Kidney (tissue), 14 donors: Measurements from ENCODE around the gene SPOCK1. TPM values are rescaled to one million over a fixed set of nuclear protein-coding genes. Genes with fewer than 3 reads are reported as not detected.

Experiments used
- DNase-seq, 5 donors: peaks; one replicate each; pipeline ENCODE4 v3.0.0-alpha.2; 2013 to 2020
- FAIRE-seq: peaks from 2 replicates; lab custom pipeline; 2012; peaks lifted over from hg19 to GRCh38; lab: Jason Lieb, UNC
- H3K27ac ChIP-seq, 2 donors: one replicate each; pipeline ENCODE4 v1.7.0; 2013; ENCODE audit warnings: low read depth in 2 of 2, low read length in 2 of 2, inconsistent platforms in 1 of 2
- H3K27me3 ChIP-seq: one replicate; pipeline ENCODE4 v1.7.1; 2013; ENCODE audit warnings: low read length, inconsistent platforms; ENCODE audit not compliant: control insufficient read depth, insufficient read depth
- H3K36me3 ChIP-seq, 3 donors: one replicate each; pipeline versions ENCODE4 v1.7.0 to v1.7.1; 2013; ENCODE audit warnings: low read length in 3 of 3, control low read depth in 1 of 3, inconsistent platforms in 1 of 3; ENCODE audit not compliant: insufficient read depth in 3 of 3, control insufficient read depth in 2 of 3
- H3K4me1 ChIP-seq, 3 donors: one replicate each; pipeline versions ENCODE4 v1.7.0 to v1.7.1; 2013; ENCODE audit warnings: low read length in 3 of 3, inconsistent platforms in 1 of 3, low read depth in 1 of 3; ENCODE audit not compliant: control insufficient read depth in 2 of 3, insufficient read depth in 2 of 3
- H3K4me3 ChIP-seq, 3 donors: one replicate each; pipeline versions ENCODE4 v1.7.0 to v1.8.1; 2013; ENCODE audit warnings: low read length in 3 of 3, control low read depth in 1 of 3, inconsistent platforms in 1 of 3
- H3K9ac ChIP-seq, 3 donors: one replicate each; pipeline versions ENCODE4 v1.7.0 to v1.7.1; 2013; ENCODE audit warnings: low read length in 3 of 3, control low read depth in 1 of 3, inconsistent platforms in 1 of 3
- H3K9me3 ChIP-seq, 3 donors: one replicate each; pipeline versions ENCODE4 v1.7.0 to v1.7.1; 2013; ENCODE audit warnings: low read length in 3 of 3, control low read depth in 1 of 3, inconsistent platforms in 1 of 3; ENCODE audit not compliant: control insufficient read depth in 2 of 3, insufficient read depth in 1 of 3
- CTCF ChIP-seq: IDR thresholded peaks from 3 replicates; pipeline ENCODE4 v1.5.1; 2012; ENCODE audit warnings: mild to moderate bottlenecking, moderate library complexity, borderline replicate concordance; ENCODE audit not compliant: insufficient read depth; ENCODE audit errors: extremely low read depth
- intact Hi-C: fragments of 100-400 bp; cut with DNase I; formaldehyde crosslinking; loops from one replicate; pipeline ENCODE4 v1.11.1; 2022
- polyA plus RNA-seq: library from polyadenylated mRNA; stranded (reverse); fragments of 350-450 nt; fragmentation: Illumina TruSeq; extraction: RNeasy Lipid Tissue Mini Kit (QIAGEN cat#74804); gene quantifications from one replicate; pipeline ENCODE4 v1.2.3, GENCODE V29; 2014; ENCODE audit warnings: low read depth, low replicate concordance; ENCODE audit not compliant: insufficient read depth
- total RNA-seq: library from RNA; stranded (reverse); fragmentation: NEBNext Ultra II Directional; extraction: Animal tissue kit (Norgen Biotek cat#: 25700); gene quantifications from one replicate; pipeline ENCODE4 v1.2.1, GENCODE V29; 2021
- donor health status: control.
- donor health status: control.
- donor health status: control.
- donor health status: control.
- donor health status: control.
- donor health status: DM: yes; HTN: yes; CAD: no.
- donor health status: Normal renal cell carcinoma (clear cell type).

SPOCK1 gene
- total and polyA plus RNA-seq, 2 donors from 2014 or later, result 15.7 to 32.8 TPM

DNA sequence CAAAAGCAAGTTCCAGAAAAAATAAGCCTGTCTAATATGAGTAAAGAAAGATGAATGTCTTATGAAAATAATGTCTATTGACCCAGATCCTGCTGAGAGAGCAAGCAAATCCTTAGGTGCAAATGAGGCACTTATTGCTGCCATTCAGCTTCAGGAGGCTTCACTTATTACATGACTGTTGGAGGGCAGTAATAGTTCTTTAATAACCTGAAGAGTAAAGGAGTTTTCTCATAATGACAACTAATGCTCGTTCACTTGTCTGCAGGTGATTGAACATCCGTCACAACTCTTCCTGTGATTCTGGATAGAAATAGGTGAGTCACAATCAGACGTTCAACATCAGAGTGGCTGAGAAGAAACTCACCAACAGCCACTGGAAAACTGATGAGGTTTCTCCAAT lies 58.3 kb downstream of the SPOCK1 start:
- FAIRE-seq, result no peak

DNA sequence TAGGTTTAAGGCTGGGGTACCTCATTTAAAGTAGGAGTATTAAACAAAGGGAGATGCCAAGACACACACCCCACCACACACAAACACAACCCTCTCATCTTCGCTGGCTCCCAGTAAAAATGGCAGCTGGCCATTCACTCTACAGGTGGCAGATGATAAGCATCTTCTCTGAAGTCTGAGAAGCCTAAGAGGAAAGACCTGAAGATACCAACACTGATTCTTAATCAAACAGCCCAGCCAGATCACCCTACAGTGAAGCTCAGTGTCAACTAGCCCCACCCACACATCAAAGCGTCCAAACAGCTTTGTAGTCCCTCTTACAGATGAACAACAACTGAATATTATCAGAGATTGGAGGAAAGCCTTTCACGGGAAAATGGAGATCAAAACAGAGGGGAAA lies 59.5 kb downstream of the SPOCK1 start:
- Histone ChIP-seq H3K36me3 (no peaks in the 10 kb centered on the region), H3K9me3 (no peaks in the 10 kb centered on the region), H3K27me3 (peaks cover 4% of the 10 kb centered on the region), H3K27ac (no peak overlapping the region), H3K9ac (no peak overlapping the region), H3K4me3 (no peak overlapping the region), H3K4me1 (no peaks in the 10 kb centered on the region)
- FAIRE-seq (no peak), DNase-seq (no peak)
- no peak for TF ChIP-seq CTCF
- intact Hi-C loops, result no loop called here

More for the DNA sequence above, 58.3 kb downstream of the SPOCK1 start:
- Histone ChIP-seq H3K4me3 (no peak overlapping the region), H3K9me3 (no peaks in the 10 kb centered on the region), H3K27me3 (peaks cover 4% of the 10 kb centered on the region), H3K36me3 (no peaks in the 10 kb centered on the region), H3K4me1 (no peaks in the 10 kb centered on the region), H3K27ac (no peak overlapping the region), H3K9ac (no peak overlapping the region)
- intact Hi-C loops, result no loop called here
- no peak for TF ChIP-seq CTCF
- DNase-seq, result no peak

- DNase-seq (no peak), FAIRE-seq (no peak)
- H3K4me1 ChIP-seq, result no peaks in the 10 kb centered on the region
- TF ChIP-seq CTCF, result no peak
- intact Hi-C loops, result no loop called here
- no peak overlapping the region for H3K27ac ChIP-seq
- H3K36me3 ChIP-seq, result no peaks in the 10 kb centered on the region
- H3K9ac ChIP-seq, result no peak overlapping the region
- H3K4me3 ChIP-seq, result no peak overlapping the region
- H3K27me3 ChIP-seq, result peaks cover 4% of the 10 kb centered on the region
- no peaks in the 10 kb centered on the region for H3K9me3 ChIP-seq
These were observed 60.2 kb downstream of the SPOCK1 start for GRCh38 chr5:137438932-137439331.

DNA sequence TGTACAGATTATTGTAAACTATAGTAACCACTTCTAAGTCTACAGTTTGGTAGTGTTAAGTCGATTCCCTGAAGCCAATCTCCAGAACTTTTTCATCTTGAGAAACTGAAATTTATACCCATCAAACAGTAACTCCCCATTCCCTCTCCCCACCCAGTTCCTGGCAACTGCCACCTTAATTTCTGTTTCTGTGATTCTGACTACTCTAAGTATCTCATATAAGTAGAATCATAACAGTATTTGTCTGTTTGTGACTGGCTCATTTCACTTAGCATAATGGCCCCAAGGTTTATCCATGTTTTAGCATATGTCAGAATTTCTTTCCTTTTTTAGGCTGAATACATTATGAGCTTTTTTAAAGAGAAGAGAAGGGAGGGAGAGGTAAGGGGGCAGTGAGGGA lies 61.4 kb downstream of the SPOCK1 start:
- FAIRE-seq, result no peak
- Histone ChIP-seq H3K9me3 (no peaks in the 10 kb centered on the region), H3K4me3 (no peak overlapping the region), H3K36me3 (no peaks in the 10 kb centered on the region), H3K27ac (no peak overlapping the region), H3K9ac (no peak overlapping the region), H3K4me1 (no peaks in the 10 kb centered on the region), H3K27me3 (peaks cover 4% of the 10 kb centered on the region)
- DNase-seq, result no peak
- TF ChIP-seq CTCF, result no peak
- intact Hi-C loops, result no loop called here
